Caco-2 (cell line): ENCODE measurements around the gene SULT4A1. TPM values are rescaled to one million over a fixed set of nuclear protein-coding genes. Genes with fewer than 3 reads are reported as not detected.

Experiments used
- BruUV-seq: library from RNA; stranded (reverse); fragments of 400-500 nt; replicated peaks from 2 replicates; lab custom pipeline; 2021; lab: Mats Ljungman, UMichigan
- CTCF ChIA-PET: fragments of 300-600 bp; sonication (Branson Sonifier 250); formaldehyde crosslinking; loops from one replicate; lab custom pipeline; 2022; ENCODE audit warnings: antibody characterized with exemption; lab: Charles Lee
- POLR2A ChIA-PET: fragments of 300-600 bp; sonication (Branson Sonifier 250); formaldehyde crosslinking; loops from one replicate; lab custom pipeline; 2022; ENCODE audit warnings: antibody characterized with exemption; lab: Charles Lee
- DNase-seq, 2 experiments: peaks; one replicate each; pipeline versions ENCODE4 v3.0.0 to v3.0.0-alpha.2; 2020 to 2022
- H3K27me3 ChIP-seq: replicated peaks from 2 replicates; pipeline ENCODE4 v1.6.0; 2011; ENCODE audit warnings: low read length; ENCODE audit not compliant: control insufficient read depth, insufficient read depth
- H3K36me3 ChIP-seq: 2 replicates; pipeline ENCODE4 v1.5.1; 2011; ENCODE audit warnings: low read length; ENCODE audit not compliant: control insufficient read depth, insufficient read depth
- H3K4me1 ChIP-seq: fragments of 250-450 bp; sonication (Bioruptor Pico); 2 replicates; pipeline ENCODE4 v1.5.1; 2020; ENCODE audit warnings: mild to moderate bottlenecking
- H3K4me3 ChIP-seq: 2 replicates; pipeline ENCODE4 v1.5.1; 2011; ENCODE audit warnings: low read depth, mild to moderate bottlenecking, control low read depth, low read length
- H3K9me3 ChIP-seq: fragments of 250-450 bp; sonication (Bioruptor Pico); 2 replicates; pipeline ENCODE4 v1.5.1; 2020; ENCODE audit warnings: mild to moderate bottlenecking, moderate library complexity
- H3K27ac Mint-ChIP-seq: one replicate; pipeline ENCODE4 v1.8.0; 2022; ENCODE audit warnings: mixed read lengths; ENCODE audit not compliant: unreplicated experiment
- H3K27me3 Mint-ChIP-seq: one replicate; pipeline ENCODE4 v1.8.0; 2022; ENCODE audit warnings: mixed read lengths; ENCODE audit not compliant: insufficient read depth, unreplicated experiment
- H3K36me3 Mint-ChIP-seq: one replicate; pipeline ENCODE4 v1.8.0; 2022; ENCODE audit warnings: mild to moderate bottlenecking, mixed read lengths; ENCODE audit not compliant: insufficient read depth, unreplicated experiment
- H3K4me1 Mint-ChIP-seq: one replicate; pipeline ENCODE4 v1.8.0; 2022; ENCODE audit warnings: low read depth, mixed read lengths; ENCODE audit not compliant: unreplicated experiment
- H3K4me3 Mint-ChIP-seq: one replicate; pipeline ENCODE4 v1.8.0; 2022; ENCODE audit warnings: mild to moderate bottlenecking, moderate library complexity, mixed read lengths; ENCODE audit not compliant: unreplicated experiment
- H3K9me3 Mint-ChIP-seq: one replicate; pipeline ENCODE4 v1.8.0; 2022; ENCODE audit warnings: mixed read lengths; ENCODE audit not compliant: unreplicated experiment
- intact Hi-C: fragments of 100-400 bp; cut with micrococcal nuclease; formaldehyde crosslinking; loops from one replicate; pipeline ENCODE4 v1.10.0; 2022; ENCODE audit not compliant: unreplicated experiment
- total RNA-seq: library from RNA; stranded (reverse); gene quantifications from 2 replicates; pipeline ENCODE4 v1.2.3, GENCODE V29; 2022
- TF ChIP-seq, protein P1 (sequence below), 2 experiments: fragments of 200-600 bp in 1 of 2; IDR thresholded peaks; 1 replicate in 1 of 2; 2 replicates in 1 of 2; pipeline versions ENCODE4 v1.5.1 to v1.8.0; 2011 to 2022; ENCODE audit warnings: antibody characterized with exemption in 1 of 2, control low read depth in 1 of 2, inconsistent platforms in 1 of 2, low read depth in 1 of 2, low read length in 1 of 2, mild to moderate bottlenecking in 1 of 2, moderate library complexity in 1 of 2; ENCODE audit not compliant: insufficient read depth in 1 of 2, severe bottlenecking in 1 of 2, unreplicated experiment in 1 of 2

The SULT4A1 gene
- total RNA-seq, 1 experiment from 2014 or later, result not detected

DNA sequence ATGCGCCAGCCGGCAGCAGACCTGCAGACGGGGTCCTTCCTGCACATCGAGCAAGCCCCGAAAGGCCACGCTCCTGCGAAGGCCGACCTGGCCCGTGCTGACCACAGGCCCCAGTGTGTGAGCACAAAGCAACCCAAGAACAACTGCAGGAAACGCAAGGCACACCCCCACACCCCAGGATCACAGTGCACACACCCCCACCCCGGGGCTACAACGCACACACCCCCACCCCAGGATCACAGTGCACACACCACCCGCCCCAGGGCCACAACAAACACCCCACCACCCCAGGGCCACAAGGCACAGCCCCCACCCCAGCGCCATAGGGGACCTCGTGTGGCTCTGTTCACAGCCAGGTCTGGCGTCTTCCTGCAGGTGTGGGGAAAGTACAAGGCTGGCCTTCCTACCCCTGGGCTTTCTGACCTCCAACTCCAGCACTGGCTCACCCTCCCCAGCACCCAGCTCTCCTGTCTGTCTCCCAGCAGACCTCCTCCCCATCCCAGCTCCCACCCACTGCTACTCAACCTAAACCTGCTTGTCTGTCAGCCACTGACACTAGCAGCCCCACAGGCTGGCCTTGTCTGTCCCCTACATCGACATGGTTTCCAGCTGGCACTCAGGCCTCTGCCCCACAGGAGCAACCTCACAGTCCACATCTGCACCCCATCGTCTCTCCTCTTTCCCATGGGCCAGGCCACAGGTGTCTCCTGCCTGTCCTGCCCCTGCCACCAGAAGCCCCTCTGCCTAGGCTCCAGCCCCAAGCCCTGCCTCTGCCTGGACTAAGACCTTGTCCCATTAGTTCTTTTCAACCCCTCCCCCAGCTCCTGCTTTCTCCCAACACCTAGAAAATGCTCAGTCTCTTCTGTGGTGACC is 29.7 kb downstream of the SULT4A1 start:
- H3K4me1 ChIP-seq, result no peaks in the 10 kb centered on the region
- Mint-ChIP-seq H3K27me3 (peaks cover 15% of the 10 kb centered on the region), H3K27ac (no peak overlapping the region), H3K4me1 (no peaks in the 10 kb centered on the region), H3K9me3 (no peaks in the 10 kb centered on the region), H3K4me3 (no peak overlapping the region), H3K36me3 (no peaks in the 10 kb centered on the region)
- intact Hi-C loops, result no loop called here
- TF ChIP-seq, protein P1, sequence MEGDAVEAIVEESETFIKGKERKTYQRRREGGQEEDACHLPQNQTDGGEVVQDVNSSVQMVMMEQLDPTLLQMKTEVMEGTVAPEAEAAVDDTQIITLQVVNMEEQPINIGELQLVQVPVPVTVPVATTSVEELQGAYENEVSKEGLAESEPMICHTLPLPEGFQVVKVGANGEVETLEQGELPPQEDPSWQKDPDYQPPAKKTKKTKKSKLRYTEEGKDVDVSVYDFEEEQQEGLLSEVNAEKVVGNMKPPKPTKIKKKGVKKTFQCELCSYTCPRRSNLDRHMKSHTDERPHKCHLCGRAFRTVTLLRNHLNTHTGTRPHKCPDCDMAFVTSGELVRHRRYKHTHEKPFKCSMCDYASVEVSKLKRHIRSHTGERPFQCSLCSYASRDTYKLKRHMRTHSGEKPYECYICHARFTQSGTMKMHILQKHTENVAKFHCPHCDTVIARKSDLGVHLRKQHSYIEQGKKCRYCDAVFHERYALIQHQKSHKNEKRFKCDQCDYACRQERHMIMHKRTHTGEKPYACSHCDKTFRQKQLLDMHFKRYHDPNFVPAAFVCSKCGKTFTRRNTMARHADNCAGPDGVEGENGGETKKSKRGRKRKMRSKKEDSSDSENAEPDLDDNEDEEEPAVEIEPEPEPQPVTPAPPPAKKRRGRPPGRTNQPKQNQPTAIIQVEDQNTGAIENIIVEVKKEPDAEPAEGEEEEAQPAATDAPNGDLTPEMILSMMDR (IDR thresholded peaks at IDR 0.05; ENCODE audit: insufficient read depth in 1 of 2, low read depth in 1 of 2, low read length in 1 of 2, severe bottlenecking in 1 of 2, unreplicated experiment in 1 of 2), result no peak
- DNase-seq, result no peak
- no peaks in the 10 kb centered on the region; the same call in none of the 2 replicates for H3K27me3 ChIP-seq
- H3K4me3 ChIP-seq, result no peak overlapping the region
- H3K9me3 ChIP-seq, result no peaks in the 10 kb centered on the region
- no peaks in the 10 kb centered on the region for H3K36me3 ChIP-seq
- no TSS peak for BruUV-seq
- ChIA-PET POLR2A (no interaction called here), CTCF (no interaction called here)

DNA sequence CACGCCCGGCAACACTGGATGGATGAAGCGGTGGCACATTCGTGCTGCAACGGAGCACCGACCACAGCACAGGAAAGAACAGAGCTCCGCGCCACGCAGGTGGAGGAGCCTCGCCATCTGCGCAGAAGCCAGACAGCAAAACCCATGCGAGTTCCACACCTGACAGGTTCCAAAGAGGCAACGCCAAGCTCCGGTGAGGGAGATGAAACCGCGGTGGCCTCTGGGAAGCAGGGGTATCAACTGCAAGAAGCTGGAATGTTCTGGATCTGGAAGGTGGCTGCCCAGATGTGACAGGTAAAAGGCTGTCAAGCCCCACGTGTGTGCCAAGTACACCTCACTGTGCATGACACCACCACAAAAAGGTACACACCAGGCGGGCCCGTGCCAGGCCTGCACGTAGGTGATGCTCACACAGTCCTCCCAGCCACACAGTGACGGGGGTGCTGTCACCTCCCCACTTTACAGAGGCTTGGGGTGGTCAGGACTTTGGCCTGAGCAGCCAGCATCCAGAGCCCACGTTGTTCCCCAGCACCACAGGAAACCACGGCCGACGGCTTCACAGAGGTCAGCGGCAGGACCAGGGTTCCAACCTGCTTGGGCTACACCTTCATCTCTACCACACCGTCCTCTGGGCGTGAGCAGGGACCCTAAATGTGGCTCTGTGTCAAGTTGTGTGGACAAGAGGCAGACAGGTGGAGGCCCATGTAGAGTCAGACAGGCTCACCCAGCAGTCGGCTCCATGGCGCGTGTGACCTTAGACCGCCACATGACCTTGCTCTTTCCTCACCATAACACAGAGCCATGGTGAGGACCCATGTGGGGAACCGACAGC is 30.5 kb downstream of the SULT4A1 start:
- H3K9me3 ChIP-seq, result no peaks in the 10 kb centered on the region
- H3K4me3 ChIP-seq, result no peak overlapping the region
- Mint-ChIP-seq H3K36me3 (no peaks in the 10 kb centered on the region), H3K4me3 (no peak overlapping the region), H3K4me1 (no peaks in the 10 kb centered on the region), H3K27ac (no peak overlapping the region), H3K9me3 (no peaks in the 10 kb centered on the region), H3K27me3 (peaks cover 19% of the 10 kb centered on the region)
- intact Hi-C loops, result no loop called here
- no peaks in the 10 kb centered on the region for H3K36me3 ChIP-seq
- H3K27me3 ChIP-seq, result no peaks in the 10 kb centered on the region; the same call in none of the 2 replicates
- no TSS peak for BruUV-seq
- DNase-seq, result no peak
- POLR2A ChIA-PET, result interaction anchor here (0.5 kb wide), 1 partner anchor 65 kb away, joined by 3 read pairs; no protein-coding TSS in a partner anchor
- CTCF ChIA-PET, result no interaction called here
- TF ChIP-seq, protein P1 (IDR thresholded peaks at IDR 0.05; ENCODE audit: insufficient read depth in 1 of 2, low read depth in 1 of 2, low read length in 1 of 2, severe bottlenecking in 1 of 2, unreplicated experiment in 1 of 2), result no peak
- H3K4me1 ChIP-seq, result no peaks in the 10 kb centered on the region

DNA sequence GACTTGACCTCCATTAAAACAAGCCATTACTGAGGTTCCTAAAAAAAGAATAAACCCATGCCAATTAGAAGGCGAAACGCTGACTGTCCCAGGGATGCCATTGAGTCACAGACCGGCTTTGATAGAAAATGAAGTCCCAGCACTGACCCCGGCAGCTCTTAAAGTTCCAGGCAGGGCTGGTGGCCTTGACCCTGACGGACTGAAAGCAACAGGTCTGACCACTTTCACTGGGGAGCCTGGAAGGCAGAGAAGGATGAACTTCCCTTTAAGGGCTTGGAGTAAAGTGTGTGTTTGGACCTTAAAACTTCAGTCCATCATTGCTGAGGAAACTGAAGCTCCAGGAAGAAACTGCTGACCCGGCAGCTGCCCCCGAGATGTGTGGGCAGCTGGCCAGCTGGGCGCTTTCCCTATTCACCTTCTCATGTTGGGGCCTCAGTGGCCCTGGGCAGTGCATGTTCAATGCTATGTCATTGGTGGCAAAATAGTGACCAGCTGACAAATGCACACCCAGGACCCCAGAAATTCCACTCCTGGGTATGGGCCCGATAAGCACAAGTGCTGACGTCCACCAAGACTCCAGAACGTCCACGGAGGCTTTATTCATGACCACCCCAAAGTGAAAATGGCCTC is 31.3 kb downstream of the SULT4A1 start:
- POLR2A ChIA-PET, result interaction anchor here (0.5 kb wide), 1 partner anchor 66 kb away, joined by 3 read pairs; no protein-coding TSS in a partner anchor
- Mint-ChIP-seq H3K4me3 (no peak overlapping the region), H3K27ac (no peak overlapping the region), H3K27me3 (peaks cover 24% of the 10 kb centered on the region), H3K4me1 (no peaks in the 10 kb centered on the region), H3K36me3 (no peaks in the 10 kb centered on the region), H3K9me3 (no peaks in the 10 kb centered on the region)
- Histone ChIP-seq H3K27me3 (no peaks in the 10 kb centered on the region; the same call in none of the 2 replicates), H3K9me3 (no peaks in the 10 kb centered on the region), H3K36me3 (no peaks in the 10 kb centered on the region), H3K4me1 (no peaks in the 10 kb centered on the region), H3K4me3 (no peak overlapping the region)
- BruUV-seq, result no TSS peak
- TF ChIP-seq, protein P1 (IDR thresholded peaks at IDR 0.05; ENCODE audit: insufficient read depth in 1 of 2, low read depth in 1 of 2, low read length in 1 of 2, severe bottlenecking in 1 of 2, unreplicated experiment in 1 of 2), result no peak
- DNase-seq, result no peak
- intact Hi-C loops, result no loop called here
- CTCF ChIA-PET, result interaction anchor here (0.6 kb wide), 1 partner anchor 257 kb away, joined by 4 read pairs; no protein-coding TSS in a partner anchor
